Neural cell (in vitro differentiated cells): ENCODE results near the gene BICDL1.

Experiments
- CTCF ChIP-seq: fragments of 450-650 bp; IDR thresholded peaks from 2 replicates; pipeline ENCODE4 v1.5.1; 2014; ENCODE audit warnings: antibody characterized with exemption, mild to moderate bottlenecking, moderate library complexity; ENCODE audit not compliant: poor library complexity, severe bottlenecking
- EP300 ChIP-seq: fragments of 450-650 bp; conservative IDR thresholded peaks from 2 replicates; pipeline ENCODE4 v1.6.1; 2014; ENCODE audit warnings: antibody characterized with exemption, mild to moderate bottlenecking, moderate library complexity; ENCODE audit not compliant: poor library complexity, severe bottlenecking
- EZH2 ChIP-seq: fragments of 200-600, 300-800 bp; shearing (Covaris generic), sonication (generic); IDR thresholded peaks from 2 replicates; pipeline ENCODE4 v1.6.1; 2014; ENCODE audit warnings: antibody characterized with exemption, low read length, borderline replicate concordance, mild to moderate bottlenecking; ENCODE audit not compliant: insufficient read depth, poor library complexity, severe bottlenecking
- MXI1 ChIP-seq: fragments of 450-650 bp; conservative IDR thresholded peaks from 2 replicates; pipeline ENCODE4 v1.6.1; 2014; ENCODE audit warnings: antibody characterized with exemption, mild to moderate bottlenecking; ENCODE audit not compliant: poor library complexity, severe bottlenecking
- POLR2AphosphoS5 ChIP-seq: IDR thresholded peaks from 2 replicates; pipeline ENCODE4 v1.6.1; 2012
- RAD21 ChIP-seq: fragments of 450-650 bp; conservative IDR thresholded peaks from 2 replicates; pipeline ENCODE4 v1.6.1; 2014; ENCODE audit warnings: antibody characterized with exemption, mild to moderate bottlenecking, moderate library complexity
- REST ChIP-seq: IDR thresholded peaks from 2 replicates; pipeline ENCODE4 v1.6.1; 2012; ENCODE audit warnings: borderline replicate concordance
- SMC3 ChIP-seq: fragments of 450-650 bp; conservative IDR thresholded peaks from 2 replicates; pipeline ENCODE4 v1.6.1; 2014; ENCODE audit warnings: antibody characterized with exemption, mild to moderate bottlenecking, moderate library complexity; ENCODE audit not compliant: poor library complexity
- TAF1 ChIP-seq: IDR thresholded peaks from 2 replicates; pipeline ENCODE4 v1.6.1; 2012; ENCODE audit warnings: low read depth

DNA sequence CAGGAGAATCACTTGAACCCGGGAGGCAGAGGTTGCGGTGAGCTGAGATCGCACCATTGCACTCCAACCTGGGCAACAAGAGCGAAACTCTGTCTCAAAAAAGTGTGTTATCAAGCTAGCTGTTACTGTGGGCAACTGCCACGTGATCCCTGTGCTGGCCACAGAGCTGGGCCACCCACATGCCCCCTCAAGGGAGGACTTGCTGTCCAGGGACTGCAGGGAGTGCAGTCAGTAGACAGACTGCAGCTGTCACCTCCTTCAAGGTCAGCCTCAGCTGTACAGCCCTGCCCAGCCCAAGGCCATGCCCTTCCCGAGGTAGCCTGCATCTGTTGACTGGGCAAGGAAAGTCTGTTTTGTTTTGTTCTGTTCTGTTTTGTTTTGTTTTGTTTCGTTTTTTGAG is 46.6 kb upstream of the BICDL1 start:
- TF ChIP-seq EZH2: no peak
- no peak for TF ChIP-seq REST
- TF ChIP-seq TAF1: no peak
- no peak for TF ChIP-seq RAD21
- no peak for TF ChIP-seq CTCF
- no peak for TF ChIP-seq POLR2AphosphoS5
- no peak for TF ChIP-seq EP300
- no peak for TF ChIP-seq SMC3
- no peak for TF ChIP-seq MXI1
